Bronchial epithelial cell (primary cell): ENCODE measurements around the gene LRMDA. TPM values are rescaled to one million over a fixed set of nuclear protein-coding genes. Genes with fewer than 3 reads are reported as not detected.

ENCODE experiments used
- DNase-seq: peaks from one replicate; pipeline ENCODE4 v3.0.0-alpha.2; 2010; ENCODE audit warnings: low read depth
- FAIRE-seq: peaks from 2 replicates; lab custom pipeline; 2011; peaks lifted over from hg19 to GRCh38; lab: Jason Lieb, UNC
- H3K27me3 ChIP-seq: 2 replicates; pipeline ENCODE4 v1.5.1; 2011; ENCODE audit warnings: low read length; ENCODE audit not compliant: control insufficient read depth, insufficient read depth
- H3K36me3 ChIP-seq: 2 replicates; pipeline ENCODE4 v1.5.1; 2011; ENCODE audit warnings: low read length; ENCODE audit not compliant: control insufficient read depth, insufficient read depth
- H3K4me3 ChIP-seq: 2 replicates; pipeline ENCODE4 v1.5.1; 2011; ENCODE audit warnings: mild to moderate bottlenecking, low read depth, low read length, control low read depth
- CTCF ChIP-seq: IDR thresholded peaks from 2 replicates; pipeline ENCODE4 v1.5.1; 2011; ENCODE audit warnings: mild to moderate bottlenecking, moderate library complexity, low read length, control low read depth, inconsistent platforms; ENCODE audit not compliant: insufficient read depth, severe bottlenecking
- total RNA-seq: library from RNA; depleted of rRNA; stranded (reverse); fragments of >200 nt; gene quantifications from 2 replicates; pipeline ENCODE4 v1.2.1, GENCODE V29; 2014

The LRMDA gene
- total RNA-seq, 1 donor from 2014 or later, result 1.6 TPM

DNA sequence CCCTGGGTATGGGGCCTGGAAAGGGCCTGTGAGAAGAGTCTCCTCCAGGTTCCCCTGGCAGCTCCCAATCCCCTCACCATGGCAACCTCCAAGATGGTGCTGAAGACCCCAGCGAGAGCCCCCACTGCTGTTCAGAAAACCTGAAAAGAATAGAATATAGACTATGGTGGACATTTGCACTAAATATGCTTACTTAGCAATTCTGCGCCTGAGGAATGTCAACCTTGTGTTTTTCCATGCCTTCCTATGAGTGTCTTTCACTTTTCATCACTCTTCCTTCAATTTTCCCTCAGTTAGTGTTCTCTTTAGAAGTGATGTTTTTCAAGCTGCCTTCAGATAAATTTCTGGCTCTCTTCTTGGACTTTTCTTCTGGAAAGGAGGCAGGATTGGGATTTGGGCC, 589.2 kb downstream of the LRMDA start:
- Histone ChIP-seq H3K36me3 (no peaks in the 10 kb centered on the region), H3K27me3 (no peaks in the 10 kb centered on the region), H3K4me3 (no peak overlapping the region)
- DNase-seq, result no peak
- FAIRE-seq, result no peak
- TF ChIP-seq CTCF, result no peak

GRCh38 chr10:76021398-76021797, 590.0 kb downstream of the LRMDA start:
- DNase-seq (no peak), FAIRE-seq (peak; percentile 62)
- TF ChIP-seq CTCF, result no peak
- Histone ChIP-seq H3K27me3 (no peaks in the 10 kb centered on the region), H3K36me3 (no peaks in the 10 kb centered on the region), H3K4me3 (no peak overlapping the region)

DNA sequence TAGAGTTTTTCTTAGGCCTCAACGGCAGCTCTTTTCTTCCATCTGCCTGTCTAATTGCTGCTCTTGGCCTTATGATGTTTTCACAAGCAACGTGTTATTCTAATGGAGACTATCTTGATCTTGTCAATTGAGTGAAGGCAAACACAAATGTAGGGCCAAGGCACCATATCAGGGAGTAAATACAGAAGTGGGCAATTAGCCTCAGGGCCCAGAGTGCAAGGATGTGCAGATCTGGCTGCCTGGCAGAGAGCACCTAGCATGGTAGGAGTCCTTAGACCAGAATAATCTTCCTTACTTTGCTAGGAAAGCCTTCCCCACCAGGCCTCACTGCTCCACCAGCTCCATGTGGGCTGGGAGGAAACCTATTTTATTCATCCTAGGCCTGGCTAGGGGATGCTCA, 590.9 kb downstream of the LRMDA start:
- DNase-seq, result no peak
- Histone ChIP-seq H3K36me3 (no peaks in the 10 kb centered on the region), H3K4me3 (no peak overlapping the region), H3K27me3 (no peaks in the 10 kb centered on the region)
- no peak for TF ChIP-seq CTCF
- FAIRE-seq, result no peak

DNA sequence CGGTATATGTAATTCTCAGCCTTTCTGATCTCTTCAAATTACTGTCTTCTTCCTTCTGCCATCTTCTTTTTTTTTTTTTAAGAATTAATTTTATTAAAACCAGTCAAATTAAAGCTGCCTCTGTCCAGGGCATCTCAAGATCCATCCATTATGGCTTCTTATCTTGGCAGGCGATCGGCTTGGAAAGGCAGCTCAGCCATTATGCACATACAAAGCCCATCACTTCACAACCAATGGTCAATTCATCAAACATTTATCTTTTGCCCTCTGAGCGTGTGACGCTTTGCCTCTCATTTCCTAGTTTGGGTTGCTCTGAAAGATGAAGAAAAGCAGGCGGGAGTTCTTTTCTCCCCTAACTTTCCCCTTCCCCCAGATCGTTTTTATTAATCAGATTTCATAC, 591.6 kb downstream of the LRMDA start:
- Histone ChIP-seq H3K36me3 (no peaks in the 10 kb centered on the region), H3K27me3 (no peaks in the 10 kb centered on the region), H3K4me3 (no peak overlapping the region)
- DNase-seq (no peak), FAIRE-seq (no peak)
- no peak for TF ChIP-seq CTCF

DNA sequence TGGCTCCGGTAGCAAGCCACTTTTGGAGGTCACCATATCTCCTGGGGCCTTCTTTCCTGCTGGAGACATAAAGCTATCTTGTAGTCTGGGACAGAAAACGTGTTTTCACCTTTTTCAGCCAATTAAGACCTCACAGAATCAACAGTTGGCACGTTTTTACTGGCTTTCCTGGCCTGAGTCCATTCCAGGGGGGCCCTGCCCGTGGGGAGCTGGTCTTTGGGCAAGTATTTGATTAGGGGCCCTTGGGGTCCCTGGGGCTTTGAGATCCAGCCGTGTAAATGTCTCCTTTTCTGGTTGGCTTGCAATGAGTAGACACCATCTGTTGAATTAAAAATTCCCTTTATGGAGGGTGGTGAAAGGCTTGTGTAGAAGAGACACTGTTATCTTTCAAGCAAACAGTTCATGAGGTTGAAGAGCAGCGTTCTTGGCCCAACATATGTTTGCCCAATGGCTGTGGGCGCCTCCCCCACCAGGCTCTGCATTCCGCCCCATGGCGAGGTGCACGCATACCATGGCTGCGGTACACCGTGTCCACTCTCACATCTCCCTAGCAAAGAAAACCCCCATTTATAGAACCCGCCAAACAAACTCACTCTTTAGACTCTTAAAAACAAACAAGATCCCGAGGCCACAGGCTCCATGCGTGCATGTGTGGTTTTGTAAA, 593.2 kb downstream of the LRMDA start:
- Histone ChIP-seq H3K36me3 (no peaks in the 10 kb centered on the region), H3K4me3 (no peak overlapping the region), H3K27me3 (no peaks in the 10 kb centered on the region)
- FAIRE-seq, result no peak
- DNase-seq, result no peak
- TF ChIP-seq CTCF, result no peak

DNA sequence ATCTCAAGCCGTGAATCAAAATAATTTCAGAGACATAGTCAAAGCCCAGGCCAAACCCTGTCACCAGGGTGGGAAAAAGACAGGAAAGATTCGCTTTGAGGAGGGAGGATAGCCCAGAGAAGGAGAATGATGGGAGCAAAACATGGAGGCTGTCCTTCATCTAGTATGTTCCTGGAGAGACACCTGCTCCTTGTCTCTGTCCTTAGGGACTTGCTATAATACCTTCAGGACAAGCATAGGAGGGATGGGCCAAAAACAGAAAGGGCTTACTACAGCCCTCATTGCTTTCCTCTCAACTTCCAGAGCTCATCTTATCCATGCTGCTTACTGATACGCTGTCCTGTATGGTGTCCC, 593.7 kb downstream of the LRMDA start:
- no peak overlapping the region for H3K4me3 ChIP-seq
- DNase-seq, result no peak
- H3K36me3 ChIP-seq, result no peaks in the 10 kb centered on the region
- H3K27me3 ChIP-seq, result no peaks in the 10 kb centered on the region
- no peak for TF ChIP-seq CTCF
- peak; percentile 64 for FAIRE-seq
